ENCODE results near the gene RAB23. TPM values are rescaled to one million over a fixed set of nuclear protein-coding genes. Genes with fewer than 3 reads are reported as not detected.

RAB23 gene
- total RNA-seq, 1 donor from 2014 or later, result 4.8 TPM

- Mint-ChIP-seq H3K9me3 (no peaks in the 10 kb centered on the region), H3K36me3 (ENCODE audit: low read depth) (peaks cover 68% of the 10 kb centered on the region), H3K4me3 (ENCODE audit: low read depth) (no peak overlapping the region), H3K27me3 (ENCODE audit: low read depth) (no peaks in the 10 kb centered on the region), H3K27ac (no peak overlapping the region), H3K4me1 (ENCODE audit: low read depth) (peaks cover 14% of the 10 kb centered on the region)
- intact Hi-C loops (cut with micrococcal nuclease), result loop anchor here (10.0 kb wide), 1 partner anchor 187 kb away; the partner anchor contains the start of gene BEND6
- no peak for DNase-seq (ENCODE audit: low spot score)
Measured at GRCh38 chr6:57142178-57142525, 80.0 kb downstream of the RAB23 start.

GRCh38 chr6:57141451-57142177 is 80.5 kb downstream of the RAB23 start:
- DNase-seq (ENCODE audit: low spot score), result no peak
- H3K36me3 Mint-ChIP-seq (ENCODE audit: low read depth), result peaks cover 70% of the 10 kb centered on the region

GRCh38 chr6:57138026-57138425 is 84.1 kb downstream of the RAB23 start:
- Mint-ChIP-seq H3K27ac (no peak overlapping the region), H3K4me3 (ENCODE audit: low read depth) (no peak overlapping the region), H3K9me3 (no peaks in the 10 kb centered on the region), H3K4me1 (ENCODE audit: low read depth) (peaks cover 10% of the 10 kb centered on the region), H3K36me3 (ENCODE audit: low read depth) (peaks cover 63% of the 10 kb centered on the region), H3K27me3 (ENCODE audit: low read depth) (no peaks in the 10 kb centered on the region)
- intact Hi-C loops (cut with micrococcal nuclease), result no loop called here
- DNase-seq (ENCODE audit: low spot score), result no peak

More at GRCh38 chr6:57141451-57142177, 80.5 kb downstream of the RAB23 start:
- H3K9me3 Mint-ChIP-seq, result no peaks in the 10 kb centered on the region
- H3K27me3 Mint-ChIP-seq (ENCODE audit: low read depth), result no peaks in the 10 kb centered on the region
- H3K4me1 Mint-ChIP-seq (ENCODE audit: low read depth), result peaks cover 15% of the 10 kb centered on the region
- no peak overlapping the region for H3K27ac Mint-ChIP-seq
- intact Hi-C loops (cut with micrococcal nuclease), result loop anchor here (10.0 kb wide), 1 partner anchor 187 kb away; the partner anchor contains the start of gene BEND6
- H3K4me3 Mint-ChIP-seq (ENCODE audit: low read depth), result no peak overlapping the region

GRCh38 chr6:57137350-57137749 is 84.8 kb downstream of the RAB23 start:
- H3K27ac Mint-ChIP-seq, result no peak overlapping the region
- H3K9me3 Mint-ChIP-seq, result no peaks in the 10 kb centered on the region
- no peak overlapping the region for H3K4me3 Mint-ChIP-seq (ENCODE audit: low read depth)
- intact Hi-C loops (cut with micrococcal nuclease), result no loop called here
- peaks cover 10% of the 10 kb centered on the region for H3K4me1 Mint-ChIP-seq (ENCODE audit: low read depth)
- no peaks in the 10 kb centered on the region for H3K27me3 Mint-ChIP-seq (ENCODE audit: low read depth)
- no peak for DNase-seq (ENCODE audit: low spot score)
- H3K36me3 Mint-ChIP-seq (ENCODE audit: low read depth), result peaks cover 56% of the 10 kb centered on the region

Other genes with a start within 250 kb of the RAB23 start
- 13.1 and 13.7 TPM in 2 replicates for gene KIAA1586, start 175.6 kb downstream of the RAB23 start, total RNA-seq
- gene ZNF451, start 132.1 kb downstream of the RAB23 start, total RNA-seq, result 57.7 and 60.3 TPM in 2 replicates
- gene BAG2, start 50.0 kb downstream of the RAB23 start, total RNA-seq, result 13.6 and 14.3 TPM in 2 replicates
- 36.9 and 37.9 TPM in 2 replicates for gene PRIM2, start 95.3 kb upstream of the RAB23 start, total RNA-seq